Left renal pelvis (tissue), 4 donors: ENCODE results near the gene LHX5. TPM values are rescaled to one million over a fixed set of nuclear protein-coding genes. Genes with fewer than 3 reads are reported as not detected.
A peak's percentile ranks its signal among the peaks of the same experiment; 100 is the strongest.

Experiments
- DNase-seq, 4 donors: peaks; one replicate each; pipeline ENCODE4 v3.0.0-alpha.2; 2013; ENCODE audit warnings: low read depth in 4 of 4, low spot score in 3 of 4
- polyA plus RNA-seq, 4 donors: library from polyadenylated mRNA; unstranded; fragments of 120-200 nt; gene quantifications; one replicate each; pipeline ENCODE4 v1.2.1, GENCODE V29; 2013; ENCODE audit not compliant: insufficient read length in 4 of 4

The LHX5 gene
- polyA plus RNA-seq, 4 donors, result not detected

DNA sequence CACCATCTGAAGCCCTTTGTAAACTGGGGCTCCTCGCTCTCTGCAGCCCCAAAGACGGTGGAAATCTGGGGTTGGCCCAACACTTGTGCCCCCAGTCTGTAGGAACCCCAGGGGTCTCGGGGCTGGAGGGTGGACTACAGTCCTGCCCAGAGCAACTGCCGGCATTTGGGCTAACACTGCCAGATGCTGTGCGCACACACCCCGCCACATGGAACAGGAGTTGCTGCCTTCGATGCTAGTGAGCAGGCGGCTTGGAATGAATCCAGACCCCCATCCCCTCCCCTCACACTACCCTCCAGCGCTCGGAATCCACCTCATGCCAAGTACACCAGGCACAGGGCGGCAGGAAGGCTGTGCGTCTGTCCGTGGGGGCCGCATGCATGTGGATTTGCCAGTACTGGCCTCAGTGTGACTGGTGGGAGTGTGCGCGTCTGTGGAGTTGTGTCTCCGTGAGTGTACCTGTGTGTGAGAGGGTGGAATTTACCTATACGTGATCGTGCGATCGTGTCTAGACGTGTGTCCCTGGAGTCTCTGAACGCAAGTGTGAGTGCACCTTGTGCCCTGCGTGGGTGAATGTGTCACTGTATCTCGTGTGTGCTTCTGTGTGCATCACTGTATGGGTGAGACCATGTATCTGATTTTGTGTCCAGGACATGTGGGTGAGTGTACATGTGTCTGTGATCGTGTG lies 5.1 kb downstream of the LHX5 start:
- no peak for DNase-seq

DNA sequence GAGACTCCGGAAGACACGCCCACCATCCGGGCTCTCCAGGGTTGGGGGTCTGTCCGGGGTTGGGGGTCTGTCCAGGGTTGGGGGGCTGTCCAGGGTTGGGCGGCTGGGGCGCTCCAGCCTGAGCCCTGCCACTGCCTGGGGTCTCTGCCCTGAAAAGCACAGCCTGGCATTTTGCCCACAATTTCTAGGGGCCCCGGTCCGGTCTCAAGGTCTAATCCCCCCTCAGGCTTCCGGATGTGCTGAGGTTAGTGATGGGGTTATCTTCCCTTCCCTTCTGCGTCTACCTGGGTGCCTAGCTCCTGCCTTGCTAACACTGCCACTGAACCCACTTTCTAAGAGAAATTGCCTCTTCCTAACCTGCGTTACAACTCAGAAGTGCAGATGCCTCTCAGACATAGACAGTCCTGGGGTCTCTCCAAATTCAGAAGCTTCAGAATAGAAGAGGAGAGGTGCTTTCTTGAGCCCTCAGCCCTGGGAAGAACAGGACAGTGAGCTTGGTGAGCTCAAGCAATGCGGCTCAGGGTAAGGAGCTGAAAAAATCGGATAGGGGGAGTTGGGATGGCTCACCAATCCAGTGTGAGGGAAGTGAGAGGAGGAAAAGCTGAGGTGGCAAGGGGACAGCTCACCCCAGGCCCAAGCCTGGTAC lies 5.7 kb downstream of the LHX5 start:
- DNase-seq, result no peak

DNA sequence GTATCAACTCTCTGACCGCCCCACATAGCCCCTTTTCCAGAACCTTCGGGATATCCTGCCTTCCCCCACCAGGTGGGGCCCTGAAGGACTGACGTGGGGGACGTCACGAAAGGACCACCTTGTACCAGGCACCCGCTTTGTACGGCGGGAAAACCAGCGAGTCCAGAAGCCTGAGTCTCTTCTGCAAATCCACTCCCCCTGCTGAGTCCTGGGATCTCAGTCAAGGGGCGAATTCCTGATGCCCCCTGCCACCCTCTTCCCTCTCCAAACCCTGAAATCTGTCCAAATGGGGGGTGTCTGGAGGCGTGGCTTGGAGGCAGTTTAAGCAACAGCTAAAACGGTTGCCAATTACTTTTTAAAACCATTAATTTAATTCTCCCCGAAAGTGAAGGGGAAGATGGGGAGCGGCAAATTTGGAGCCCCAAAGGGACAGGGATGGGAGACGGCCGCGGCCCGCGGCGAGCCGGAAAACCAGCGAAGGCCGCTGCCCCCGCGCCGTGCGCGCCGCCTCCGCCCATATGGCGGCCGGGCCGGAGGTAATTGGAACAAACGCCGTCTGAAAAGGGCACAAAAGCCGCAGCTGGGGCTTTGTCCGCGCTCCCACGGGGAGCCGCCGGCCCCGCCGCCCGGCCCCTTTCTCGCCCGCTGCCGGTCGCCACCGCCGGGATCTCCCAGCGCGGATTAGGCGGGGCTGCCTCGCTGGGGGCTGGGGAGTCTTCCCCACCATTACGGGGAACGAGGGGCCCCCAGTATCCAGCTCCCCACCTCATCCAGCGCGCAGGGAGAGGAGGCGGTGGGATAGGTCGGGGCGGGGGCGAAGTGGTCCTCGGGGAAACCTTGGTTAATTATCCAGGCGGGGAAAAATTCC lies 6.6 kb downstream of the LHX5 start:
- DNase-seq, result no peak

DNA sequence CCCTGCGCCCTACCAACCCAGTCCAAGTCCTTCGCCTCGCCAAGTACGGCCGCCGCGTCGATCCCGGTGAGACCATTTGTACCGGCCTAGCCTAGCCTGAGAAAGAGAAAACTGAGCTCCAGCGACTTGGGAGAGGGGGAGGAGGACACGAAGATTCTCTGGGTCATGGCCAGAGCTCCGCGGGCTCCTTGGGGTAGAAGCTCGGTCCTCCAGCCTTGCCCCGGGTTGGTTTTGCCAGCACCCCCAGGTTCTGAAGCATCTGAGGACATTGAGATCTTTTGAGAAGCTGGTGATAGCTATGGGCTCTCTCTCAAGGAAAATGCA lies 7.3 kb downstream of the LHX5 start:
- DNase-seq, result no peak

DNA sequence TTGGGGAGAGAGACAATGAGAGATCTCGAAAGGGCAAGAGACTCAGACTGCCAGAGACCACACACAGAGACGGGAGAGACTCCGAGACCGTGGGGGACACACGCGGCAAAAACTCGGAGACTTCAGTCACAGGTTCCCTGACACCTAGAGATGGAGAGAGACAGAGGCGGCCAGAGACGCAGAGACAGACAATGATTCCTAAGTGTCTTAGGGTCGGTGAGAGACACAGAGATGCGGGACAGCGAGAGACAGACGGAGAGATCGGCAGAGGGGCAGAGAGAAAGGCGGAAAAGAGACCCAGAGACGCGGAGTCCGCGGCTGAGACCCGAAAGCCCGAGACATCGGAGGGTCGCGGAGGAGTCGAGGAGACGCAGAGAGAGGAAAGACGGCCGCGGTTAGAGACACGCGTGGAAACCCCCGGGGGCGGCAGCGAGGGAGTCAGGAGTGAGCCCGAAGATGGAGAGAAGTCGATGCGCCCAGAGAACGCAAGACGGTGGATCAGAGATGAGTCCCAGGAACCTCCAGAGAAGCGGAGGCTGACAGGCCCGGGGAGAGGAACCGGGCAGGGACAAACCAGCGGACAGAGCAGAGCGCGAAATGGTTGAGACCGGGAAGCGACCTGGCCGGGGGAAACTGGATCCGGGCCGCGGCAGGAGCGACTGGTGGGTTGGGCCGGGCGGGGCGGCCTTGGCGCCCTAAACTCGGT lies 7.8 kb downstream of the LHX5 start:
- DNase-seq, result no peak

DNA sequence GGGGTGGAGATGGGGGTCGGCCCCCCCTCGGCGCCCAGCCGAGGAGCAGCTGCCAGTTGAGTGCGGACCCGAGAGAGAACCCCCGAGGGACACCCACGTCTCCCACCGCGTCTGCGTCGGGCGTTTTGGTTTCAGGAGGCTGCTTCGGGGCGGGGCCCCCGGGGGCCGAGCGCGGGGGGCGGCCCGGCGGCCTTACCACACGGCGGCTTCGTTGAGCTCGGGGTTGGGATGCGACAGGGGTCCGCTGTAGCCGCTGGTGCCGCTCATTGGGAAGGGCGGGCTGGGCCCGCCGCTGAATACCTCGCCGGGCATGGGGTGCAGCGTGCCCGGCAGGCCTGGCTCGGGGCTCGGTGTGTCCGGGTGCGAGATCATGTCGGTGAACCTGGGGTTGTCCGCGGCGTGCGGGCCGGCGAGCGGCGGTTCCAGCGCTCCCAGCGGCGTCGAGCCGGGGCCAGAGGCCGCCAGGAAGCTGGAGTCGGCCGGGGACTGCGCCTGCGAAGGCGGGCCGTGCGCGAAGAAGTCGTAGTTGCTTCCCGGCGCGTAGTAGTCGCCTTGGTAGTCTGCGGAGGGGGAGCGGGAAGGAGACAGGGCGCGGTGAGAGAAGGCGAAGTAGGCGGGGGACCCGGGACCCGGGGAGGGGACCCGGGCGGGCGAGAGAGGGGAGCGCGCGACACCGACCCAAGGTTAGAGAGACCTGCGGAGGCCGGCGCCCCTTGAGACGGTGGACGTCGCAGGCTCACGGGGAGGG lies 8.5 kb downstream of the LHX5 start:
- DNase-seq, result no peak

DNA sequence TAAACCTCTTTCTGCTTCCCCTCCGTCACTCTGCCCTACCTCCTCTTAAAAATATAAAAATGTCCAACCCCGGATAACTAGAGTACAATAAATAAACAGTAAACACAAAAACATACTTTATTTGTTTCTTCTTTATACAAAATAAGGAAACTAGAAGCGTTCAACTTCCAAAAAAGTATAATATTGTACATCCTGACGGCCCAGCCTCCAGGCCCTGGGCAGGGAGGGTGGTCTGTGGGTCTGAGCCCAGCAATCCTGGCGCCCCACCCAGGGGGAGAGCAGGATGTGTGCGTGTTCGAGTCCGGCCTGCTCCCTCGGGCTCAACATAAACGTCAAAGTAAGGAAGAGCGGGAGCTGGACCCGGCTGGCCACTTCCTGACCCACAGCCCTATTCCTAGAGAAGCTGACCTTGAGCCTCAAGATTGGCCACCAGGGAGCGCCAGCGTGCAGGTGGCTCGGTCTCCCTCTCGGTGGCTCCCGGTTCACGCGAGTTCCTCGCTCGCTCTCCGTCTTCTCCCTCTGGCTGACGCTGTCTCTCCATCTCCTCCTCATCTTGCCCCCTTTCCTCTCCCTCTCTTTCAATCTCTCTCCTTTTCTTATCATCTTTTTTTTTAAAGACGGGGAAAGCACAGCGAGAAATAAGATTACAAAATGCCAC lies 9.4 kb downstream of the LHX5 start:
- peak; percentile 59 to 65 (median 61) for DNase-seq

DNA sequence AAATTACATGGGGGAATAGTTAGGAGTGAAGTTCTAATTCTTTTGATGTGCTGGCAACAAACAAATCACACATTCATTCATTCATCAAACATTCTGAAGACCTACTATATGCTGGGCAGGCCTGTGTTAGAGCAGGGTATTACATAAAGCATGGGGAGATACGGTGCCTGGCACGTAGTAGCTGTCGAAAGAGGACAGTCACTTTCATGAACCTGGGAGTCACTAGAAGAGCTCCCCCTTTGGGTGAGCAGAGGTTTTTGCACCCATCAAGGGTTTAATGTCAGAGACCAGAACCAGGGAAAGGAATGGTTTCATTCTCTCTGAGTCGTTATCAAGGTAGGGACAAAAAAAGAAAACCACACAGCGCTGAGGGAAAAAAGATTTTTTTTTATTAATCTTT lies 10.0 kb downstream of the LHX5 start:
- no peak for DNase-seq

DNA sequence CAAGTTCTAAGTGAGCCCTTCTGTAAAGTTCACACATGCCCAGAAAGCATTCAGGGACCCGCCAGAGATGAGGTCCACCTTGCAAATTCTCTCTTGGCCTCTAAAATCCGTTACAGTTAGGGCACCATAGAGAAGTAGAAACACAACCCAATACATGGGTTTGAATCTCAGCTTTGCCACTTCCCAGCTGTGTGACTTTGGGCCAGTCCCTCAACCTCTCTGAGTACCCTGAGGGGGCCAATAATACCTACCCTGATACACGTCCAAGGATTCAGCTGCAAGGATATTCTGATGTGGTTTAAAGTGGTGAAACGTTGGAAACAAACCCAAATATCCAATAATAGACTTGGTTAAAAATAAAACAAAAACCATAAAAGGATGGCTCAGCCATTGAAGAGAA lies 11.7 kb downstream of the LHX5 start:
- no peak for DNase-seq

DNA sequence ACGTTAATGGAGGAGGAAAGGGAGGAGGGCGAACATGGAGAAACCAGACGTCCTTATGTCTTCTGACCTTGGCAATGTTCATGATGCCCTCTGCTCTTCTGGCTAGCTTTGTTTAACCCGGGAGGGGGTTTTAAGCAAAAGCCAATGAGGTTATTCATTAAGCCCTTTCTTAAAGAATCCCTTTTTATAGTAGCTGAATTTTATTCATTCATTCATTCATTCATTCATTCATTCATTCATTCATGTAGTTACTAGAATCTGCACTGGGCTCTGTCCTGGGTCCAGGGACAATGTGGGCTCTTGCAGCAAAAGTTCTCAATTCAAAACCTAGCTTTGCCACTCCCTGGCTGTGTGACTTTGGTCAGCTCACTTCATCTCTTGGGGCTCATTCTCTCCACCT lies 14.0 kb downstream of the LHX5 start:
- no peak for DNase-seq

DNA sequence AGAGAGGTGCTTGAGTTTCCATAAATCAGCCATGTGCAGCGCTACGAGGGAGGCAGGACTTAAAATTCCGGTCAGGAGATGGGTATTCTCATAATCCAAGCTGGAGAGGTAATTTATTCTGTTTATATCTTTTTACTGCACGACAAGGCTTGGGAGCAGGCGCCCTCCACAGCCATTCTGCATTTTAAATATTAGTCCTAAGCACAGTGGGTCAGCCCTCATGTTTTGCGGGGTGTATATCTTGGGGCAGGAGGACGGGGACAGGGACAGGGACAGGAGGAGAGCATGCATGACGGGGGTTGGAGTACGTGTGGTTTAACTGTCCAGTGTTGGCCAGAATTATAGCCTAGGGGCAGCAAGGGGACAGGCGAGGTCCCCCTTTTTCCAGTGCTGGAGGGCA lies 14.5 kb downstream of the LHX5 start:
- no peak for DNase-seq

DNA sequence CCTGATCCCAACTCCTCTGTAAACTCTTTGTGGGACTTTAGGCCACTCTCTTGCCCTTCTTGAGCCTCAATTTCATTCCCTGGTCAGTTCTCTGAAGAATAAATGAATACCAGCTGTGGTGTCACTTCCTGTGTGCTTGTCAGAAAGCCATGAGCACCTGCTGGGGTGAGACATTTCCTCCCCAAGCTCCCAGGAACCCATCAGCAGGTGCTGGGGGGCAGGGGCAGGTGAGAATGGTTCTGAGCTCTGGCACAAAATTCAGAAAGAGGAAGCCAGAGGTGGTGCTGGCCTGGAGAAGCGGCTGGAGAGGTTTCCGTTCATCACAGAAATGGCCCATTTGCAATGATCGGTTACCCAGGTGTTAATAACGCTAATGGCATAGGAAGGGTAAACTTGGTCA lies 14.9 kb downstream of the LHX5 start:
- no peak for DNase-seq

DNA sequence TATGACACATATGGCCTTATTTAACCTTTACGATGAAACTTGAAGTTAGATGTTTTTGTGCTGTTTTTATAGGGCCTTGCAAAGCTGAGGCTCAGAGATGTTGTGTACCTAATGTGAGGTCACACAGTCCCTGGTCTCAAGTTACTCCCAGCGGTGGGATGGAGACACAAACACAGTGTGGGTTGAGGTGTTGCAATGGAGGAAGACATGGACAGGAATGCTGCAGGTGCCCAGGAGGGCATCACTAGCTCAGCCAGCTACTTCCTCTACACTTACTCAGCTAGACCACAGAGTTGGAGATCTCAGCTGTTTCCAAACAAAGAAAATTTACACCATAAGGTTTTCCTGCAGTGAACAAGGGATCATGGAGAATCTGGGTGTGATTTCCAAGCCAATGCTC lies 15.5 kb downstream of the LHX5 start:
- DNase-seq, result no peak

DNA sequence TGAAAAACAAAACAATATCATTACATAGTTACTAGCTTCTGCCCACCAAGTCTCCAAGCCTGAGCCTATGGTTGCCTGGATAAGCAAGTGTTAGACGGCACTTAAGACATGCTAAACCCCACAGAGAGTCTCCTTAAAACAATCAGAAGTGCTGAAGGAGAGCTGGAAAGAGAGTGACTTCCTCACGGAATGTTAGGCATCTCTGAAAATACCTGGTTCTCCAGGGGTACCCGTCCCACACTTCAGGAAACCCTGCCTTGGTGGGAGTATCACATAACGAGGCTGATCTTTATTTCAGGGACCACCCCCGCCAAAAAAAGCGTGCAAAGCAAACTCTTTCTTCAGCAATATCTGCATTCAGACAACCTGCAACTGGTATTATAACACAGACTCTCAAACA lies 18.3 kb downstream of the LHX5 start:
- DNase-seq, result no peak

DNA sequence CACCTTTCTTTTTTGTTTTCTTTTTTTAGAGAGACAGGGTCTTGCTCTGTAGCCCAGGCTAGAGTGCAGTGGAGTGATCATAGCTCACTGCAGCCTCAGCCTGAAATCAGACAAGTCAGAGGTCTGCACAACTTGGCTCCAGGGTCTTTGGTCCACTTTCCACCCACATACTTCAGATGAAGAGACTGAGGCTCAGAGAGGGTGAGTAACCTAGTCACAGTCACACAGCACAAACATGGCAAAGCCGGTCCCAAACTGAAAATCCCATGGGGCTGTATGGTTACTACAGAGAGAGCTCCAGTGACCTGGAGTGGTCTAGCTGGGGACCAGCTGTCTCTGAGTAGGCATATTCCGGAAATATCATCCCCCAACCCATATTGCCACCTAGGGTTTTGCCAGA lies 19.2 kb downstream of the LHX5 start:
- DNase-seq, result no peak

DNA sequence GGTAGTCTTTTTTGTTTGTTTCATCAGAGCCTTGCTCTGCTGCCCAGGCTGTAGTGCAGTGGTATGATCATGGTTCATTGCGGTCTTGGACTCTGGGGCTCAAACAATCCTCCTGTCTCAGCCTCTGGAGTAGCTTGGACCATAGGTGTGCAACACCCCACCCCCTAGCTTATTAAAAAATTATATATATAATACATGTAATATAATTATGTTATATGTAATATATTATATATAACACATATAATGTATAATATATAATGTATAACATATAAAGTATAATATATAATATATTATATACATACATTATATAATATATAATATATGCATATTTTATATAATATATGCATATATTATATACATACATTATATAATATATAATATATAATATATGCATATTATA lies 21.8 kb downstream of the LHX5 start:
- DNase-seq, result no peak

DNA sequence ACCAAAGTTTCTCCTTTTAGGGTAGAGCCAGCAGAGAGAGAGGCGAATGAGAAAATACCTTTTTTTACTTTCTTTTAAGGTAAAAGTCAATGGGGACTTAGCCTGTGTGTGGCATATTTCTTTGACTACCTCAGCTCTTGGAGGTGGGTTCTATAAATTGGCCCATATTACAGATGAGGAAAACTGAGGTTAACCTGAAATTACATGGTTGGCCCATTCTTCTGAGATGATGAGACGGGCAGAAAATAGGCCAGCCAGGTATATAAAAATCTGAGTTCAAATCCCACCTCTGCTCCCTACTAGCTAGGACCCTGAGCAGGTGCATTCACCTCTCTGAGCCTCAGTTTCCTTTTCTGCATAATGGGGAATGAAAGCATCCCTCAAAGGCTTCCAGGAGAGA lies 22.4 kb downstream of the LHX5 start:
- no peak for DNase-seq

DNA sequence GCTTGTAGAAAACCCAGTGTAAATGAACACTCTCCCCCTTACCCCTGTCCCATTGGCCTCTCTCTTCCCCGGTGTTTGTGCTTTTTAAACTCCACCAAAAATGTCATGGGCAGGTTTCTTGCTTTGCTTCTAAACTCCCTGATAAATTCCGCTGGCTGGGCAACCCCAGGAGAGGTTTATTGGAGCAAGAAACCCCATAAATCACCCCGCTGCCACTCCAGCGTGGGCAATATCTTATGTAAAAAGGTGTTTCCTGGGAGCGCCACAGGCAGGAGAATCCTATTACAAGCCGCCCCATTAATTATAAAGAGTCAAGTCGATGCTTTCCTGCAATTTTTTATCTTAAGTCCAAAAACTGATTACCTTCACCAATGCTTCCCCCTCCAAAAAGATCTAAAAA lies 22.8 kb downstream of the LHX5 start:
- no peak for DNase-seq

DNA sequence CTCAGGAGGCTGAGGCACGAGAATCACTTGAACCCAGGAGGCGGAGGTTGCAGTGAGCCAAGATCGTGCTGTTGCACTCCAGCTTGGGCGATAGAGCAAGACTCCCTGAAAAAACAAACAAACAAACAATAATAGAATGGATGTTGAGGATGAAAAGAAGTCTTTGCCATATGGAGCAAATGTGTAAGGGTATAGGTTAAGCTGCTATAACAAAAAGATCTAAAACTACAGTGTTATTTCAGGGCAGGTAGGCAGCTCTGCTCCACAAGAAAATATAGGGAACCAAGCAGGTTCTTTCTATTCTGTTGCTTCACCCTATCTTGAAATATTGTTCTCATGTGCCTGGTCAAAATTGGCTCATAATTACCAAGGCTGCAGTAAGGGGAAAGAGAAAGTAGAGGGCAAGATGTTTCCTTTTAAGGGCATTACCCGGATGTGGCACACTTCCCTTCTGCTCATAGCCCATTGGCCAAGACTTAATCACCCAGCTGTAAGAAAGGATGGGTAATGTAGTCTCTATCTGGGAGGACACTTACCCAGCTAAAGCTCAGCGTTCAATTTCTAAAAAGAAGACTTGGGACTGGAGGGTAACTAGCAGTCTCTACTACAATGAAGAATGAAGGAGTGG lies 26.0 kb downstream of the LHX5 start:
- DNase-seq, result no peak
